Muscle layer of colon (tissue), 2 donors: Measurements from ENCODE around the gene CDADC1.
"Not testable (repeated sequence)": the region's sequence is repeated elsewhere in the genome, so short reads cannot be mapped to it uniquely, and the experiment has no call there.

Experiments
- H3K27ac ChIP-seq: one replicate; pipeline ENCODE4 v1.7.0; 2013; ENCODE audit warnings: low read depth, mild to moderate bottlenecking, low read length, moderate library complexity
- H3K27me3 ChIP-seq, 2 donors: one replicate each; pipeline ENCODE4 v1.7.0; 2013; ENCODE audit warnings: low read length in 2 of 2, mild to moderate bottlenecking in 2 of 2; ENCODE audit not compliant: insufficient read depth in 2 of 2, control insufficient read depth in 1 of 2
- H3K36me3 ChIP-seq: one replicate; pipeline ENCODE4 v1.7.0; 2013; ENCODE audit warnings: mild to moderate bottlenecking, low read length; ENCODE audit not compliant: insufficient read depth
- H3K4me1 ChIP-seq: one replicate; pipeline ENCODE4 v1.7.0; 2013; ENCODE audit warnings: mild to moderate bottlenecking, low read length; ENCODE audit not compliant: insufficient read depth
- H3K4me3 ChIP-seq, 2 donors: one replicate each; pipeline ENCODE4 v1.7.0; 2013; ENCODE audit warnings: low read length in 2 of 2, low read depth in 1 of 2, mild to moderate bottlenecking in 1 of 2, moderate library complexity in 1 of 2
- H3K9ac ChIP-seq: one replicate; pipeline ENCODE4 v1.7.0; 2013; ENCODE audit warnings: low read length
- H3K9me3 ChIP-seq: one replicate; pipeline ENCODE4 v1.7.0; 2013; ENCODE audit warnings: mild to moderate bottlenecking, low read length
- donor health status: abdominal sarcoma.
- donor health status: Adenocarcinoma of cecum.

Gene CDADC1

GRCh38 chr13:49272296-49272695, 24.6 kb downstream of the CDADC1 start:
- H3K9me3 ChIP-seq = no peaks in the 10 kb centered on the region
- H3K27me3 ChIP-seq = no peaks in the 10 kb centered on the region
- no peak overlapping the region for H3K9ac ChIP-seq
- H3K4me1 ChIP-seq = no peaks in the 10 kb centered on the region
- no peak overlapping the region for H3K27ac ChIP-seq
- no peak overlapping the region for H3K4me3 ChIP-seq
- peaks cover 11% of the 10 kb centered on the region for H3K36me3 ChIP-seq

GRCh38 chr13:49278211-49278610, 30.5 kb downstream of the CDADC1 start:
- Histone ChIP-seq H3K9me3 (no peaks in the 10 kb centered on the region), H3K9ac (no peak overlapping the region), H3K4me3 (no peak overlapping the region), H3K27me3 (no peaks in the 10 kb centered on the region), H3K36me3 (peaks cover 9% of the 10 kb centered on the region), H3K4me1 (no peaks in the 10 kb centered on the region), H3K27ac (no peak overlapping the region)

GRCh38 chr13:49279112-49279511, 31.4 kb downstream of the CDADC1 start:
- Histone ChIP-seq H3K4me1 (no peaks in the 10 kb centered on the region), H3K27me3 (no peaks in the 10 kb centered on the region), H3K36me3 (peaks cover 9% of the 10 kb centered on the region), H3K27ac (no peak overlapping the region), H3K9ac (no peak overlapping the region), H3K9me3 (no peaks in the 10 kb centered on the region), H3K4me3 (no peak overlapping the region)

GRCh38 chr13:49279885-49280284, 32.2 kb downstream of the CDADC1 start:
- no peak overlapping the region for H3K27ac ChIP-seq
- H3K4me3 ChIP-seq = no peak overlapping the region
- H3K4me1 ChIP-seq = no peaks in the 10 kb centered on the region
- no peaks in the 10 kb centered on the region for H3K27me3 ChIP-seq
- peaks cover 9% of the 10 kb centered on the region for H3K36me3 ChIP-seq
- H3K9me3 ChIP-seq = no peaks in the 10 kb centered on the region
- H3K9ac ChIP-seq = no peak overlapping the region

DNA sequence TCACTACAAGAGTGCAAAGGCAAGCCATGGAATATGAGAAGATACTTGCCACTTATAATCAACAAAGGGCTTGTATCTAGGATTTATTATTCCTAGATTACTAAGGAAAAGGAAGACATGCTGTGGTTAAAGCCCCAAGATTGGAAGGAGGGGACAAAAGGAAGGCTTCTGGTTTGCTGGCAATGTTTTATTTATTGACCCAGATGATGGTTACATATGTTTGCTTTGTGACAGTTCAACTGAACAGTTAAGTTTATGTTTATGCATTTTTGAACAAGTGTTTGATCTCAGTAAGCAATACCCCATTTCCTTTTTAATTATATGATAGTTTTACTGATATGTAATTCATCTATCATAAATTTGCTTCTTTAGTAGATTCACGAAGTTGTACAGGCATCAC, 40.3 kb downstream of the CDADC1 start:
- Histone ChIP-seq H3K4me1 (peaks cover 8% of the 10 kb centered on the region), H3K9me3 (no peaks in the 10 kb centered on the region), H3K4me3 (no peak overlapping the region), H3K27me3 (no peaks in the 10 kb centered on the region), H3K27ac (no peak overlapping the region), H3K36me3 (no peaks in the 10 kb centered on the region), H3K9ac (no peak overlapping the region)

- no peak overlapping the region for H3K27ac ChIP-seq
- no peaks in the 10 kb centered on the region for H3K9me3 ChIP-seq
- H3K4me3 ChIP-seq = no peak overlapping the region
- peaks cover 11% of the 10 kb centered on the region for H3K4me1 ChIP-seq
- H3K27me3 ChIP-seq = no peaks in the 10 kb centered on the region
- H3K9ac ChIP-seq = no peak overlapping the region
- no peaks in the 10 kb centered on the region for H3K36me3 ChIP-seq
Observed at GRCh38 chr13:49288458-49288857, 40.7 kb downstream of the CDADC1 start.

- H3K27ac ChIP-seq = no peak overlapping the region
- no peaks in the 10 kb centered on the region for H3K36me3 ChIP-seq
- H3K27me3 ChIP-seq = no peaks in the 10 kb centered on the region
- no peak overlapping the region for H3K4me3 ChIP-seq
- peaks cover 14% of the 10 kb centered on the region for H3K4me1 ChIP-seq
- H3K9me3 ChIP-seq = no peaks in the 10 kb centered on the region
- no peak overlapping the region for H3K9ac ChIP-seq
Observed at GRCh38 chr13:49292742-49293486, 45.2 kb downstream of the CDADC1 start.

GRCh38 chr13:49294723-49295122, 47.0 kb downstream of the CDADC1 start:
- not testable (repeated sequence) for H3K27ac ChIP-seq, H3K27me3 ChIP-seq

DNA sequence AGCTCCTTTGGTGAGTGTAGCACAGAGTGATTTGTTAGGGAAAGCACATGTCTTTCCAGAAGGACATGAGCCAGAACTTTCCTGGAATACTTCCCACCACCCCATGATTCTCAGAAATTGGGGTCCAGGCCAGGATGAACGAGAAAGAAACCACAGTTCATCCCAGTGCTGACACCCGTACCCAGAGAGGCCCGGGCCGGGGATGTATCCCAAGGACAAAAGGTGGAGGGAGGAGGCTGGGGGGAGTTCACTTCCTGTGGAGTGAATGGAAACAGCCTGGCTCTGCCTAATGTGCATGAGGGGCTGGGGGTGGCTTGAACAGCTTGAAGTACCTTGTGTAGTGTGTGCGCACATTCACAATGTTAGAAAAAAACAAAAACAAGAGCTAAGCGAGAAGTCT, 47.5 kb downstream of the CDADC1 start:
- no peak overlapping the region for H3K4me3 ChIP-seq
- no peak overlapping the region for H3K27ac ChIP-seq
- no peaks in the 10 kb centered on the region for H3K9me3 ChIP-seq
- no peaks in the 10 kb centered on the region for H3K27me3 ChIP-seq
- no peak overlapping the region for H3K9ac ChIP-seq
- H3K4me1 ChIP-seq = peaks cover 14% of the 10 kb centered on the region
- no peaks in the 10 kb centered on the region for H3K36me3 ChIP-seq

More at GRCh38 chr13:49294723-49295122, 47.0 kb downstream of the CDADC1 start:
- not testable (repeated sequence) for H3K36me3 ChIP-seq, H3K9ac ChIP-seq, H3K9me3 ChIP-seq, H3K4me3 ChIP-seq
- peaks cover 14% of the 10 kb centered on the region for H3K4me1 ChIP-seq

- no peak overlapping the region for H3K27ac ChIP-seq
- H3K4me1 ChIP-seq = peaks cover 24% of the 10 kb centered on the region
- H3K27me3 ChIP-seq = no peaks in the 10 kb centered on the region
- H3K9ac ChIP-seq = no peak overlapping the region
- H3K9me3 ChIP-seq = no peaks in the 10 kb centered on the region
- H3K4me3 ChIP-seq = no peak overlapping the region
- no peaks in the 10 kb centered on the region for H3K36me3 ChIP-seq
Observed at GRCh38 chr13:49296659-49297058, 48.9 kb downstream of the CDADC1 start.

DNA sequence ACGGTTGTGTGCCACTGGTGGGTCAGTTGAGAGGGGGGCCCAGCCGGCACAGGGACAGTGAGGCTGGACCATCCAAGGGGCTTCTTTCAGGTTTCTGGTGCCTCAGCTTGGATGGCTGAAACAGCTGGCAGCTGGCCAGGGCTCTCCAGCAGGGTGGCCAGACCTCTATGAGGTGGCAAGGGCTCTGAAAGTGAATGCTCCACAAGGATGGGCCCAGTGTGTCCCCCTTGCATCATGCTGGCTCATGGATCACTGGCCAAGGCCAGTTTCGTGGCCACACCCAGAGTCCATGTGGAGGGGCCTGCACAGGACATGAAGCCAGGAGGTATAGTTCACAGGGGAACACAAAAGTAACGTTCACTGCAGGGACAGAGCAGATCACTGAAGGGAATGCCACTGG, 49.6 kb downstream of the CDADC1 start:
- Histone ChIP-seq H3K27ac (no peak overlapping the region), H3K4me1 (peaks cover 26% of the 10 kb centered on the region), H3K9ac (no peak overlapping the region), H3K9me3 (no peaks in the 10 kb centered on the region), H3K36me3 (no peaks in the 10 kb centered on the region), H3K27me3 (no peaks in the 10 kb centered on the region), H3K4me3 (no peak overlapping the region)

DNA sequence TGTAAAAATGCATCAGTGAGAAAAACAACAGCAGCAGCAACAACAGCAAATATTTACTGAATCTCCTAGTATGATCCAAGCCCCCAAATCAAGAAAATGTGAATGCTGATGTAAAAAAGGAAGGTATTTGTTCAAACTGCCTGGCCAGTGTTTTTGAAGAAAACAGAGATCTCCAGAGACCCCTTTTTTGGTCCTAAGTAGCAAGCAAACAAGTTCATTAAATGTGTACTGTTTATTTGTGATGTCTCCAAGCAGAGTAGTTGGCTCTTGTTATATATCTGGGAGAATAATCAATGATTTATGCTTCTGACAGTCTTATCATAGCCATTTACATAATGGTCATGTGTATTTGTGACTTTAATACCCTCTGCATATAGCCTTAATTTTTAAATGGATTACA, 50.7 kb downstream of the CDADC1 start:
- Histone ChIP-seq H3K27ac (no peak overlapping the region), H3K27me3 (no peaks in the 10 kb centered on the region), H3K9ac (no peak overlapping the region), H3K4me1 (peaks cover 16% of the 10 kb centered on the region), H3K9me3 (no peaks in the 10 kb centered on the region), H3K36me3 (no peaks in the 10 kb centered on the region), H3K4me3 (no peak overlapping the region)
